HepG2 (cell line): ENCODE data around the gene WDR47. TPM values are rescaled to one million over a fixed set of nuclear protein-coding genes. Genes with fewer than 3 reads are reported as not detected.

Experiments used
- AGO2 ChIP-seq: fragments of 200-400 bp; formaldehyde crosslinking; optimal IDR thresholded peaks from 2 replicates; pipeline ENCODE3; 2017; ENCODE audit warnings: mild to moderate bottlenecking, low read depth, low read length, moderate library complexity
- ARID3A ChIP-seq: IDR thresholded peaks from 2 replicates; pipeline ENCODE4 v1.6.1; 2012; ENCODE audit warnings: low read depth, low read length, improper control_type of control experiment
- CBX2 ChIP-seq, 2 experiments: fragments of 200-600 bp in 1 of 2; sonication (generic); formaldehyde crosslinking in 1 of 2; IDR thresholded peaks; 2 replicates each; pipeline versions ENCODE4 v1.7.0 to v1.8.1; 2018 to 2022; ENCODE audit warnings: low read depth in 2 of 2, low read length in 1 of 2, mild to moderate bottlenecking in 1 of 2, missing genetic modification reagents in 1 of 2
- EHMT2 ChIP-seq: fragments of 200-600 bp; sonication (generic); IDR thresholded peaks from 2 replicates; pipeline ENCODE4 v1.7.0; 2017; ENCODE audit warnings: antibody characterized with exemption, low read depth, low read length, borderline replicate concordance
- ERF ChIP-seq: IDR thresholded peaks from 2 replicates; pipeline ENCODE4 v1.6.1; 2018; ENCODE audit warnings: missing biosample characterization, missing genetic modification reagents
- KLF12 ChIP-seq: sonication (generic); formaldehyde crosslinking; IDR thresholded peaks from 2 replicates; pipeline ENCODE4 v1.4.0; 2020; ENCODE audit warnings: missing genetic modification reagents, borderline replicate concordance
- NFE2 ChIP-seq: sonication (generic); formaldehyde crosslinking; IDR thresholded peaks from 2 replicates; pipeline ENCODE4 v1.4.0; 2020; ENCODE audit warnings: missing genetic modification reagents
- POGZ ChIP-seq: sonication (generic); formaldehyde crosslinking; IDR thresholded peaks from 2 replicates; pipeline ENCODE4 v1.4.0; 2020; ENCODE audit warnings: mild to moderate bottlenecking, missing genetic modification reagents
- RXRA ChIP-seq: sonication (generic); formaldehyde crosslinking; IDR thresholded peaks from 2 replicates; pipeline ENCODE4 v1.5.1; 2020; ENCODE audit warnings: missing genetic modification reagents
- SYNCRIP ChIP-seq: fragments of 200-400 bp; formaldehyde crosslinking; IDR thresholded peaks from 2 replicates; pipeline ENCODE4 v1.6.1; 2018; ENCODE audit warnings: mild to moderate bottlenecking, low read depth, low read length; ENCODE audit not compliant: insufficient read depth
- ZNF512B ChIP-seq: sonication (generic); formaldehyde crosslinking; IDR thresholded peaks from 2 replicates; pipeline ENCODE4 v1.5.1; 2020; ENCODE audit warnings: missing genetic modification reagents, mild to moderate bottlenecking, borderline replicate concordance
- ZNF737 ChIP-seq: sonication (generic); formaldehyde crosslinking; IDR thresholded peaks from 2 replicates; pipeline ENCODE4 v1.5.0; 2020; ENCODE audit warnings: missing genetic modification reagents, mild to moderate bottlenecking, borderline replicate concordance
- ZNF75D ChIP-seq: sonication (generic); formaldehyde crosslinking; IDR thresholded peaks from 2 replicates; pipeline ENCODE4 v1.8.1; 2023; ENCODE audit warnings: missing genetic modification reagents, mild to moderate bottlenecking, borderline replicate concordance
- polyA plus RNA-seq, 8 experiments: library from polyadenylated mRNA; depleted of rRNA in 3 of 8; stranded (reverse) in 7 of 8; unstranded in 1 of 8; fragments of >200 nt; fragmentation: Illumina TruSeq in 4 of 8; extraction: Trizol in 4 of 8; gene quantifications; 2 replicates each; pipeline versions ENCODE4 v1.2.1 to v1.2.3, GENCODE V29; 2011 to 2016; ENCODE audit warnings: low read depth in 4 of 8, missing spikeins in 1 of 8, mixed read lengths in 1 of 8; ENCODE audit not compliant: insufficient read depth in 1 of 8
- total RNA-seq, 5 experiments: library from RNA; depleted of rRNA; stranded (reverse); fragments of >200 nt; fragmentation: Illumina TruSeq; extraction: Trizol; gene quantifications; 2 replicates each; pipeline ENCODE4 v1.2.3, GENCODE V29; 2016; ENCODE audit warnings: low read depth in 1 of 5
- TF ChIP-seq, protein P1 (sequence below): sonication (generic); formaldehyde crosslinking; conservative IDR thresholded peaks from 2 replicates; pipeline ENCODE4 v1.5.0; 2020; ENCODE audit warnings: missing genetic modification reagents
- TF ChIP-seq, protein P2 (sequence below): sonication (generic); formaldehyde crosslinking; IDR thresholded peaks from 2 replicates; pipeline ENCODE4 v1.4.0; 2020; ENCODE audit warnings: mild to moderate bottlenecking, missing genetic modification reagents, borderline replicate concordance
- TF ChIP-seq, protein P3 (sequence below): sonication (generic); formaldehyde crosslinking; IDR thresholded peaks from 2 replicates; pipeline ENCODE4 v1.8.1; 2022; ENCODE audit warnings: low read depth, mild to moderate bottlenecking, missing genetic modification reagents

Gene WDR47
- total and polyA plus RNA-seq, 2 of the 13 experiments (the other 11 are each of a cell fraction or from before 2014, with no cell fraction given) = 4.3 to 5.9 TPM

GRCh38 chr1:109041621-109042468 is at the start of gene WDR47 (continued):
- TF ChIP-seq ARID3A = no peak
- TF ChIP-seq KLF12 (CRISPR knock-in tag) = no peak; the same call in 1 of the 2 replicates
- no peak for TF ChIP-seq ZNF512B (CRISPR knock-in tag)
- TF ChIP-seq POGZ = peak; percentile 42; the same call in 1 of the 2 replicates
- TF ChIP-seq CBX2 (IDR thresholded peaks at IDR 0.05; ENCODE audit: low read depth, low read length) = no peak
- no peak for TF ChIP-seq CBX2 (CRISPR knock-in tag; IDR thresholded peaks at IDR 0.05; ENCODE audit: low read depth)
- no peak for TF ChIP-seq ZNF75D (CRISPR knock-in tag)
- TF ChIP-seq ERF (CRISPR knock-in tag) = peak; percentile 60; the same call in 1 of the 2 replicates
- TF ChIP-seq AGO2 = peak; percentile 45
- TF ChIP-seq, protein P1, sequence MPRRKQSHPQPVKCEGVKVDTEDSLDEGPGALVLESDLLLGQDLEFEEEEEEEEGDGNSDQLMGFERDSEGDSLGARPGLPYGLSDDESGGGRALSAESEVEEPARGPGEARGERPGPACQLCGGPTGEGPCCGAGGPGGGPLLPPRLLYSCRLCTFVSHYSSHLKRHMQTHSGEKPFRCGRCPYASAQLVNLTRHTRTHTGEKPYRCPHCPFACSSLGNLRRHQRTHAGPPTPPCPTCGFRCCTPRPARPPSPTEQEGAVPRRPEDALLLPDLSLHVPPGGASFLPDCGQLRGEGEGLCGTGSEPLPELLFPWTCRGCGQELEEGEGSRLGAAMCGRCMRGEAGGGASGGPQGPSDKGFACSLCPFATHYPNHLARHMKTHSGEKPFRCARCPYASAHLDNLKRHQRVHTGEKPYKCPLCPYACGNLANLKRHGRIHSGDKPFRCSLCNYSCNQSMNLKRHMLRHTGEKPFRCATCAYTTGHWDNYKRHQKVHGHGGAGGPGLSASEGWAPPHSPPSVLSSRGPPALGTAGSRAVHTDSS = no peak
- TF ChIP-seq, protein P2, sequence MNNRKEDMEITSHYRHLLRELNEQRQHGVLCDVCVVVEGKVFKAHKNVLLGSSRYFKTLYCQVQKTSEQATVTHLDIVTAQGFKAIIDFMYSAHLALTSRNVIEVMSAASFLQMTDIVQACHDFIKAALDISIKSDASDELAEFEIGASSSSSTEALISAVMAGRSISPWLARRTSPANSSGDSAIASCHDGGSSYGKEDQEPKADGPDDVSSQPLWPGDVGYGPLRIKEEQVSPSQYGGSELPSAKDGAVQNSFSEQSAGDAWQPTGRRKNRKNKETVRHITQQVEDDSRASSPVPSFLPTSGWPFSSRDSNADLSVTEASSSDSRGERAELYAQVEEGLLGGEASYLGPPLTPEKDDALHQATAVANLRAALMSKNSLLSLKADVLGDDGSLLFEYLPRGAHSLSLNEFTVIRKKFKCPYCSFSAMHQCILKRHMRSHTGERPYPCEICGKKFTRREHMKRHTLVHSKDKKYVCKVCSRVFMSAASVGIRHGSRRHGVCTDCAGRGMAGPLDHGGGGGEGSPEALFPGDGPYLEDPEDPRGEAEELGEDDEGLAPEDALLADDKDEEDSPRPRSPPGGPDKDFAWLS = no peak
- peak; percentile 32; the same call in 1 of the 2 replicates for TF ChIP-seq RXRA (CRISPR knock-in tag)
- no peak for TF ChIP-seq EHMT2
- TF ChIP-seq NFE2 (CRISPR knock-in tag) = no peak
- TF ChIP-seq ZNF737 (CRISPR knock-in tag) = no peak
- TF ChIP-seq, protein P3, sequence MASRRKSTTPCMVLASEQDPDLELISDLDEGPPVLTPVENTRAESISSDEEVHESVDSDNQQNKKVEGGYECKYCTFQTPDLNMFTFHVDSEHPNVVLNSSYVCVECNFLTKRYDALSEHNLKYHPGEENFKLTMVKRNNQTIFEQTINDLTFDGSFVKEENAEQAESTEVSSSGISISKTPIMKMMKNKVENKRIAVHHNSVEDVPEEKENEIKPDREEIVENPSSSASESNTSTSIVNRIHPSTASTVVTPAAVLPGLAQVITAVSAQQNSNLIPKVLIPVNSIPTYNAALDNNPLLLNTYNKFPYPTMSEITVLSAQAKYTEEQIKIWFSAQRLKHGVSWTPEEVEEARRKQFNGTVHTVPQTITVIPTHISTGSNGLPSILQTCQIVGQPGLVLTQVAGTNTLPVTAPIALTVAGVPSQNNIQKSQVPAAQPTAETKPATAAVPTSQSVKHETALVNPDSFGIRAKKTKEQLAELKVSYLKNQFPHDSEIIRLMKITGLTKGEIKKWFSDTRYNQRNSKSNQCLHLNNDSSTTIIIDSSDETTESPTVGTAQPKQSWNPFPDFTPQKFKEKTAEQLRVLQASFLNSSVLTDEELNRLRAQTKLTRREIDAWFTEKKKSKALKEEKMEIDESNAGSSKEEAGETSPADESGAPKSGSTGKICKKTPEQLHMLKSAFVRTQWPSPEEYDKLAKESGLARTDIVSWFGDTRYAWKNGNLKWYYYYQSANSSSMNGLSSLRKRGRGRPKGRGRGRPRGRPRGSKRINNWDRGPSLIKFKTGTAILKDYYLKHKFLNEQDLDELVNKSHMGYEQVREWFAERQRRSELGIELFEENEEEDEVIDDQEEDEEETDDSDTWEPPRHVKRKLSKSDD (CRISPR knock-in tag) = no peak
- TF ChIP-seq SYNCRIP = no peak
